SK-N-SH (cell line): ENCODE data around the gene SORBS2. TPM values are rescaled to one million over a fixed set of nuclear protein-coding genes. Genes with fewer than 3 reads are reported as not detected.
A peak's percentile ranks its signal among the peaks of the same experiment; 100 is the strongest.

Experiments
- CTCF ChIA-PET: fragments of 300-600, 350-600 bp; formaldehyde crosslinking; extraction: SDS; loops from one replicate; lab custom pipeline; 2021; lab: Yijun Ruan, JAX
- POLR2A ChIA-PET: fragments of 350-600 bp; sonication (Branson Sonifier 250); formaldehyde crosslinking; extraction: SDS; loops from one replicate; lab custom pipeline; 2020; ENCODE audit warnings: antibody characterized with exemption, inconsistent platforms; lab: Yijun Ruan, JAX
- DNase-seq: peaks from one replicate; pipeline ENCODE4 v3.0.0; 2012
- H2AFZ ChIP-seq: fragments of 200-600 bp; sonication (generic); 2 replicates; pipeline ENCODE4 v1.8.1; 2016; ENCODE audit warnings: antibody characterized with exemption, mild to moderate bottlenecking, low read depth
- H3F3A ChIP-seq: fragments of 200-600 bp; sonication (generic); replicated peaks from 2 replicates; pipeline ENCODE3; 2016; ENCODE audit warnings: antibody characterized with exemption, mild to moderate bottlenecking; ENCODE audit not compliant: insufficient read depth
- H3K27ac ChIP-seq, 2 experiments: fragments of 200-500 bp in 1 of 2; fragments of 200-600 bp in 1 of 2; sonication (Bioruptor generic) in 1 of 2; sonication (generic), shearing (Covaris generic) in 1 of 2; 2 replicates each; pipeline versions ENCODE4 v1.5.1 to v1.6.1; 2014 to 2016; ENCODE audit warnings: low read depth in 2 of 2, inconsistent platforms in 1 of 2, low read length in 1 of 2, mild to moderate bottlenecking in 1 of 2, mixed read lengths in 1 of 2
- H3K27me3 ChIP-seq: fragments of 200-600 bp; sonication (generic), shearing (Covaris generic); 2 replicates; pipeline ENCODE4 v1.6.1; 2016; ENCODE audit warnings: mixed run types; ENCODE audit not compliant: insufficient read depth
- H3K36me3 ChIP-seq, 2 experiments: fragments of 200-500 bp in 1 of 2; fragments of 200-600 bp in 1 of 2; sonication (Bioruptor generic) in 1 of 2; sonication (generic) in 1 of 2; replicated peaks in 1 of 2; 2 replicates each; pipeline versions ENCODE3 to v1.5.1; 2014 to 2016; ENCODE audit warnings: low read length in 1 of 2, mild to moderate bottlenecking in 1 of 2; ENCODE audit not compliant: insufficient read depth in 2 of 2, control insufficient read depth in 1 of 2
- H3K4me1 ChIP-seq, 2 experiments: fragments of 200-500 bp in 1 of 2; fragments of 200-600 bp in 1 of 2; sonication (Bioruptor generic) in 1 of 2; sonication (generic), shearing (Covaris generic) in 1 of 2; 2 replicates each; pipeline versions ENCODE4 v1.5.1 to v1.6.1; 2014 to 2016; ENCODE audit warnings: low read depth in 1 of 2, low read length in 1 of 2, mixed run types in 1 of 2; ENCODE audit not compliant: insufficient read depth in 2 of 2, control insufficient read depth in 1 of 2
- H3K4me2 ChIP-seq: fragments of 200-600 bp; sonication (generic), shearing (Covaris generic); 2 replicates; pipeline ENCODE4 v1.6.1; 2017; ENCODE audit warnings: mixed run types
- H3K4me3 ChIP-seq, 2 experiments: fragments of 200-500 bp in 1 of 2; fragments of 200-600 bp in 1 of 2; sonication (Bioruptor generic) in 1 of 2; sonication (generic), shearing (Covaris generic) in 1 of 2; 2 replicates each; pipeline versions ENCODE4 v1.5.1 to v1.8.1; 2014 to 2016; ENCODE audit warnings: low read depth in 2 of 2, inconsistent platforms in 1 of 2, low read length in 1 of 2, mild to moderate bottlenecking in 1 of 2, mixed read lengths in 1 of 2, moderate library complexity in 1 of 2
- H3K79me2 ChIP-seq: fragments of 200-600 bp; sonication (generic); 2 replicates; pipeline ENCODE4 v1.8.1; 2017; ENCODE audit warnings: mild to moderate bottlenecking; ENCODE audit not compliant: insufficient read depth
- H3K9ac ChIP-seq: fragments of 200-600 bp; sonication (generic); 2 replicates; pipeline ENCODE4 v1.6.1; 2017; ENCODE audit warnings: mixed run types
- H3K9me2 ChIP-seq: fragments of 200-600 bp; sonication (generic); 2 replicates; pipeline ENCODE4 v1.6.1; 2017; ENCODE audit warnings: mixed run types
- H3K9me3 ChIP-seq: fragments of 200-600 bp; sonication (generic); 2 replicates; pipeline ENCODE4 v1.6.1; 2017; ENCODE audit warnings: mixed run types, mild to moderate bottlenecking, moderate library complexity
- H4K20me1 ChIP-seq: fragments of 200-600 bp; sonication (generic); 2 replicates; pipeline ENCODE4 v1.6.1; 2017; ENCODE audit warnings: mild to moderate bottlenecking, mixed run types; ENCODE audit not compliant: insufficient read depth
- GABPA ChIP-seq: IDR thresholded peaks from 2 replicates; pipeline ENCODE4 v1.4.0; 2012; ENCODE audit warnings: low read depth, mild to moderate bottlenecking
- IRF3 ChIP-seq: fragments of 150-350 bp; IDR thresholded peaks from 2 replicates; pipeline ENCODE4 v1.6.1; 2016; ENCODE audit warnings: mild to moderate bottlenecking, low read depth, low read length
- JUND ChIP-seq: IDR thresholded peaks from 2 replicates; pipeline ENCODE4 v1.4.0; 2012
- MEF2A ChIP-seq: IDR thresholded peaks from 2 replicates; pipeline ENCODE4 v1.4.0; 2012; ENCODE audit warnings: low read depth, borderline replicate concordance
- NFIC ChIP-seq: IDR thresholded peaks from 2 replicates; pipeline ENCODE4 v1.4.0; 2012; ENCODE audit warnings: borderline replicate concordance
- NRF1 ChIP-seq: IDR thresholded peaks from 2 replicates; pipeline ENCODE4 v1.6.1; 2012; ENCODE audit warnings: low read depth, mild to moderate bottlenecking, low read length
- TCF12 ChIP-seq: IDR thresholded peaks from 2 replicates; pipeline ENCODE4 v1.4.0; 2012
- TEAD4 ChIP-seq: IDR thresholded peaks from 2 replicates; pipeline ENCODE4 v1.4.0; 2012; ENCODE audit warnings: mild to moderate bottlenecking, borderline replicate concordance; ENCODE audit not compliant: insufficient read depth
- USF1 ChIP-seq: IDR thresholded peaks from 2 replicates; pipeline ENCODE4 v1.4.0; 2012; ENCODE audit warnings: low read depth, borderline replicate concordance
- WGBS: methylation state at CpG from one replicate; pipeline ENCODE4 v1.1.6; 2017; ENCODE audit warnings: low lambda C conversion rate; 5-methylcytosine and 5-hydroxymethylcytosine counted together
- polyA plus RNA-seq, 3 experiments: library from polyadenylated mRNA; depleted of rRNA; stranded (reverse); fragments of >200 nt; gene quantifications; 2 replicates each; pipeline ENCODE4 v1.2.3, GENCODE V29; 2012
- TF ChIP-seq, protein P1 (sequence below): fragments of 150-350 bp; IDR thresholded peaks from 2 replicates; pipeline ENCODE4 v1.6.1; 2017; ENCODE audit warnings: antibody characterized with exemption, low read length, low read depth, borderline replicate concordance
- TF ChIP-seq, protein P2 (sequence below): IDR thresholded peaks from 2 replicates; pipeline ENCODE4 v1.6.1; 2012; ENCODE audit warnings: mild to moderate bottlenecking, low read depth, low read length, moderate library complexity

Gene SORBS2
- polyA plus RNA-seq, 1 of the 3 experiments (the other 2 are of a cell fraction): 2.5 TPM

GRCh38 chr4:185793116-185793485, 18.9 kb downstream of the SORBS2 start:
- Histone ChIP-seq H3K9ac (no peak overlapping the region), H3K9me2 (no peaks in the 10 kb centered on the region), H3K27ac (no peak overlapping the region; a peak in 1 of 4 replicates), H2AFZ (no peak overlapping the region), H4K20me1 (no peaks in the 10 kb centered on the region), H3K79me2 (no peaks in the 10 kb centered on the region), H3K4me1 (peaks cover 10 to 17% of the 10 kb centered on the region in 2 experiments; a peak in 2 of 4 replicates), H3K4me3 (no peak overlapping the region), H3K36me3 (no peaks in the 10 kb centered on the region), H3K4me2 (no peak overlapping the region), H3K9me3 (no peaks in the 10 kb centered on the region), H3K27me3 (no peaks in the 10 kb centered on the region), H3F3A (no peaks in the 10 kb centered on the region)
- TF ChIP-seq, protein P1, sequence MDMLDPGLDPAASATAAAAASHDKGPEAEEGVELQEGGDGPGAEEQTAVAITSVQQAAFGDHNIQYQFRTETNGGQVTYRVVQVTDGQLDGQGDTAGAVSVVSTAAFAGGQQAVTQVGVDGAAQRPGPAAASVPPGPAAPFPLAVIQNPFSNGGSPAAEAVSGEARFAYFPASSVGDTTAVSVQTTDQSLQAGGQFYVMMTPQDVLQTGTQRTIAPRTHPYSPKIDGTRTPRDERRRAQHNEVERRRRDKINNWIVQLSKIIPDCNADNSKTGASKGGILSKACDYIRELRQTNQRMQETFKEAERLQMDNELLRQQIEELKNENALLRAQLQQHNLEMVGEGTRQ: no peak
- TF ChIP-seq GABPA (no peak), MEF2A (no peak), USF1 (no peak), IRF3 (no peak), NRF1 (no peak)
- TF ChIP-seq, protein P2, sequence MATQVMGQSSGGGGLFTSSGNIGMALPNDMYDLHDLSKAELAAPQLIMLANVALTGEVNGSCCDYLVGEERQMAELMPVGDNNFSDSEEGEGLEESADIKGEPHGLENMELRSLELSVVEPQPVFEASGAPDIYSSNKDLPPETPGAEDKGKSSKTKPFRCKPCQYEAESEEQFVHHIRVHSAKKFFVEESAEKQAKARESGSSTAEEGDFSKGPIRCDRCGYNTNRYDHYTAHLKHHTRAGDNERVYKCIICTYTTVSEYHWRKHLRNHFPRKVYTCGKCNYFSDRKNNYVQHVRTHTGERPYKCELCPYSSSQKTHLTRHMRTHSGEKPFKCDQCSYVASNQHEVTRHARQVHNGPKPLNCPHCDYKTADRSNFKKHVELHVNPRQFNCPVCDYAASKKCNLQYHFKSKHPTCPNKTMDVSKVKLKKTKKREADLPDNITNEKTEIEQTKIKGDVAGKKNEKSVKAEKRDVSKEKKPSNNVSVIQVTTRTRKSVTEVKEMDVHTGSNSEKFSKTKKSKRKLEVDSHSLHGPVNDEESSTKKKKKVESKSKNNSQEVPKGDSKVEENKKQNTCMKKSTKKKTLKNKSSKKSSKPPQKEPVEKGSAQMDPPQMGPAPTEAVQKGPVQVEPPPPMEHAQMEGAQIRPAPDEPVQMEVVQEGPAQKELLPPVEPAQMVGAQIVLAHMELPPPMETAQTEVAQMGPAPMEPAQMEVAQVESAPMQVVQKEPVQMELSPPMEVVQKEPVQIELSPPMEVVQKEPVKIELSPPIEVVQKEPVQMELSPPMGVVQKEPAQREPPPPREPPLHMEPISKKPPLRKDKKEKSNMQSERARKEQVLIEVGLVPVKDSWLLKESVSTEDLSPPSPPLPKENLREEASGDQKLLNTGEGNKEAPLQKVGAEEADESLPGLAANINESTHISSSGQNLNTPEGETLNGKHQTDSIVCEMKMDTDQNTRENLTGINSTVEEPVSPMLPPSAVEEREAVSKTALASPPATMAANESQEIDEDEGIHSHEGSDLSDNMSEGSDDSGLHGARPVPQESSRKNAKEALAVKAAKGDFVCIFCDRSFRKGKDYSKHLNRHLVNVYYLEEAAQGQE: no peak
- CTCF ChIA-PET: interaction anchor here (0.6 kb wide), 1 partner anchor 40 kb away, joined by 3 read pairs; no protein-coding TSS in a partner anchor
- DNase-seq: no peak
- 86% methylated on average over 2 of the region's 2 CpGs for WGBS
- POLR2A ChIA-PET: no interaction called here

DNA sequence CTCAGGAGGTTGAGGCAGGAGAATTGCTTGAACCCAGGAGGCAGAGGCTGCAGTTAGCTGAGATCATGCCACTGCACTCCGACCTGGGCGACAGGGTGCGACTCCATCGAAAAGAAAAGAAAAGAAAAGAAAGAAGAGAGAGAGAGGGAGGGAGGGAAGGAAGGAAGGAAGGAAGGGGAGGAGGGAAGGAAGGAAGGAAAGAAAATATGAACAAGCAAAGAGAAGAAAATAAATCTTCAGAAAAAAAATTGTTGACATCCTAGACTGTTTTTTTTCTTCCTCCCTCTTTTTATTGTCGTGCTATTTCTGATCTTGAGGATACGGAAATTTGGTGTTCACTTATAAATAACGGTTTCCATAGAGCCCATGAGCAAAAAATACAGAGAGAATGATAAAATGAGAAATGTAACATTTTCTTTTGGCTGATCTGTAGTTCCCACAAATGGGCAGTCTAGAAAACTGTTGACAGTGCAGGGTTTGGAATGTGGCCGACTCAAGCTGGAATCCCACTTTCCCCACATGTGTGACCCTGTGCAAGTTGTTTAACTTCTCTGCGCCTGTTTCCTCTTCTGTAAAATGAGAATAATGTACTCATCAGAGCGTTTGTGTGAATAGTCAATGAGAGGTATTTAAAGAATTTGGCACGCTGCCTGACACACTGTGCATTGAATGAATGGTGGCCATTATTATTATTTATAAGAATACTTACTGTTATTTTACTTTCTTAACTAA, 19.4 kb downstream of the SORBS2 start:
- no peaks in the 10 kb centered on the region for H3K36me3 ChIP-seq
- no peaks in the 10 kb centered on the region for H3F3A ChIP-seq
- 74% methylated on average over 11 of the region's 11 CpGs for WGBS
- H3K79me2 ChIP-seq: no peaks in the 10 kb centered on the region
- no peak overlapping the region for H3K4me2 ChIP-seq
- H4K20me1 ChIP-seq: no peaks in the 10 kb centered on the region
- H3K9ac ChIP-seq: no peak overlapping the region
- ChIA-PET POLR2A (no interaction called here), CTCF (interaction anchor here (0.6 kb wide), 1 partner anchor 40 kb away, joined by 3 read pairs; no protein-coding TSS in a partner anchor)
- no peak for DNase-seq
- H3K9me2 ChIP-seq: no peaks in the 10 kb centered on the region
- H3K27ac ChIP-seq: peak overlapping the region; percentile 26 to 32; a peak in 3 of 4 replicates
- peak; percentile 68; the same call in 1 of the 2 replicates for TF ChIP-seq TEAD4
- no peak for TF ChIP-seq JUND
- TF ChIP-seq TCF12: peak; percentile 54
- TF ChIP-seq NFIC: peak; percentile 74; the same call in 1 of the 2 replicates
- H3K9me3 ChIP-seq: no peaks in the 10 kb centered on the region
- H3K4me3 ChIP-seq: no peak overlapping the region
- no peaks in the 10 kb centered on the region for H3K27me3 ChIP-seq
- H2AFZ ChIP-seq: no peak overlapping the region
- H3K4me1 ChIP-seq: peaks cover 10 to 12% of the 10 kb centered on the region in 2 experiments; a peak in 2 of 4 replicates
